ENCODE data around the gene CCSER1.

The CCSER1 gene

GRCh38 chr4:90780193-90780592 is 653.0 kb downstream of the CCSER1 start:
- no peak overlapping the region for H3K4me3 ChIP-seq (ENCODE audit: control insufficient read depth, low read depth, low read length)
- DNase-seq (ENCODE audit: low read depth), result no peak
- no peak for TF ChIP-seq CTCF (IDR thresholded peaks at IDR 0.05; ENCODE audit: control insufficient read depth, insufficient read depth, low read depth, low read length, missing control alignments)

- no peak for DNase-seq (ENCODE audit: low read depth)
- no peak overlapping the region for H3K4me3 ChIP-seq (ENCODE audit: control insufficient read depth, low read depth, low read length)
- TF ChIP-seq CTCF (IDR thresholded peaks at IDR 0.05; ENCODE audit: control insufficient read depth, insufficient read depth, low read depth, low read length, missing control alignments), result no peak
Measured at GRCh38 chr4:90786602-90787001, 659.4 kb downstream of the CCSER1 start.

- DNase-seq (ENCODE audit: low read depth), result no peak
- no peak for TF ChIP-seq CTCF (IDR thresholded peaks at IDR 0.05; ENCODE audit: control insufficient read depth, insufficient read depth, low read depth, low read length, missing control alignments)
- H3K4me3 ChIP-seq (ENCODE audit: control insufficient read depth, low read depth, low read length), result no peak overlapping the region
Measured at GRCh38 chr4:90792696-90793095, 665.5 kb downstream of the CCSER1 start.

DNA sequence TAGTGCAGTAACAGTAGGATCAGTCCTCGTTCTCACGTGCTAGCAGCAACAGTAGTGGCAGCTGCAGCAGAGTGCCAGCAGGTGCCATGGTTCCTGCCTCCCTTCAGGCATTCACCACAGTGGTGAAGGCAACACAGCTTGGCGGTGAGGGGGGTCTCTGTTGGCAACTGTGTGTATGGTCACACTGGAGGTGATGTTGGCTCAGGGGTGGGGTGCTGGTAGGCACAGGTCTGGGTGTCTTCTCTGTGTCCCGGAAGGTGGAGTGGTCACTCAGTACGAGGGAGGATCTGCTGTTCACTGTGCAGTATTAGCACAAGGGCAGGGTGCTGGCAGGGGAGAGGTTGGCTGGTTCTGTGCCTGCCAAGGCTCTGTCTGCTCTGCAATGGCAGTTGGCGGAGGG is 671.8 kb downstream of the CCSER1 start:
- TF ChIP-seq CTCF (IDR thresholded peaks at IDR 0.05; ENCODE audit: control insufficient read depth, insufficient read depth, low read depth, low read length, missing control alignments), result no peak

DNA sequence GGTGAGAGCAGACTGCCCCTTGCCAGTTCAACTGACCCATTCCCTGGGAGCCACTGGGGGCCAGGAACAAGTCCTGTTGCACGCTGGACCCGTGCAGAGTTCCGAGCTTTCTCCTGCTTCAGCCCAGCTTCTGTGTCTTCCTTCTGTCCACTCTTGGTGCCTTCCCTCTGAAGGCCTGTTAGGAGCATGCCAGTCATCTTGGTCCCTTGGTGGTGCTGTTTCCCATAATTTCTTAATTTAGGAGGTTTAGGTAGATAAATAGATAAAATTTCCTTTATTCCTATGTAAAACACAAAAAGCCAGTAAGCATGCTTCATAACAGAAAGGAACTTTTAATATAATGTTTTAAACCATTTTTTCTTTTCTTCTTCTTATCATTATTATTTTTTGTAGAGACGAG is 672.7 kb downstream of the CCSER1 start:
- H3K4me3 ChIP-seq (ENCODE audit: control insufficient read depth, low read depth, low read length), result no peak overlapping the region
- no peak for TF ChIP-seq CTCF (IDR thresholded peaks at IDR 0.05; ENCODE audit: control insufficient read depth, insufficient read depth, low read depth, low read length, missing control alignments)
- no peak for DNase-seq (ENCODE audit: low read depth)

More for the DNA sequence above, 671.8 kb downstream of the CCSER1 start:
- DNase-seq (ENCODE audit: low read depth), result no peak
- no peak overlapping the region for H3K4me3 ChIP-seq (ENCODE audit: control insufficient read depth, low read depth, low read length)

- no peak for DNase-seq (ENCODE audit: low read depth)
Measured at GRCh38 chr4:90815569-90815968, 688.4 kb downstream of the CCSER1 start.

More at GRCh38 chr4:90815569-90815968, 688.4 kb downstream of the CCSER1 start:
- H3K4me3 ChIP-seq (ENCODE audit: control insufficient read depth, low read depth, low read length), result no peak overlapping the region
- no peak for TF ChIP-seq CTCF (IDR thresholded peaks at IDR 0.05; ENCODE audit: control insufficient read depth, insufficient read depth, low read depth, low read length, missing control alignments)
